ENCODE data around the gene NEK1.
A peak's percentile ranks its signal among the peaks of the same experiment; 100 is the strongest.

- peak; percentile 93 for TF ChIP-seq CTCF (IDR thresholded peaks at IDR 0.05; ENCODE audit: low read depth, low read length)
- no peak for TF ChIP-seq EZH2phosphoT487 (IDR thresholded peaks at IDR 0.05; ENCODE audit: low read depth)
Observed at GRCh38 chr4:169612871-169613859, 782 bp upstream of the NEK1 start.
